ENCODE data around the gene CRPPA. TPM values are rescaled to one million over a fixed set of nuclear protein-coding genes. Genes with fewer than 3 reads are reported as not detected.

CRPPA gene
- polyA plus RNA-seq, 3 donors: 0.09 to 0.47 (median 0.36) TPM

GRCh38 chr7:16419126-16419525, 2.2 kb downstream of the CRPPA start:
- intact Hi-C loops (cut with micrococcal nuclease): no loop called here
- Mint-ChIP-seq H3K9me3 (peaks cover 0 to 4% (median 0%) of the 10 kb centered on the region in 7 donors), H3K36me3 (peaks cover 0 to 1% of the 10 kb centered on the region in 2 donors), H3K27ac (no peak overlapping the region), H3K27me3 (ENCODE audit: low read depth in 3 of 3) (peaks cover 37 to 62% (median 39%) of the 10 kb centered on the region in 3 donors), H3K4me1 (peaks cover 28% of the 10 kb centered on the region), H3K4me3 (peak overlapping the region in 1 of 2 donors; percentile 96)
- peaks cover 19 to 24% of the 10 kb centered on the region in 2 donors for H3K4me1 ChIP-seq (ENCODE audit: control insufficient read depth in 1 of 2, insufficient read depth in 2 of 2, low read length in 2 of 2)
- H3K79me2 ChIP-seq (ENCODE audit: insufficient read depth, low read length): no peaks in the 10 kb centered on the region
- H3K27me3 ChIP-seq (ENCODE audit: control insufficient read depth in 2 of 2, insufficient read depth in 2 of 2, low read length in 2 of 2): peaks cover 21 to 38% of the 10 kb centered on the region in 2 donors
- DNase-seq: no peak
- no peak overlapping the region for H3K27ac ChIP-seq (ENCODE audit: low read depth in 1 of 2, low read length in 2 of 2)
- no peaks in the 10 kb centered on the region for H3K36me3 ChIP-seq (replicated peaks in 1 of 2; ENCODE audit: control insufficient read depth in 1 of 2, insufficient read depth in 2 of 2, low read length in 2 of 2)
- no peak overlapping the region for H3K4me3 ChIP-seq (replicated peaks in 1 of 3; ENCODE audit: low read depth in 2 of 3, low read length in 3 of 3)
- H3K9ac ChIP-seq (ENCODE audit: insufficient read depth, low read length, poor library complexity, severe bottlenecking): no peak overlapping the region
- H2AFZ ChIP-seq (ENCODE audit: insufficient read depth, low read depth, low read length, poor library complexity, severe bottlenecking): no peak overlapping the region
- no peaks in the 10 kb centered on the region for H3K9me3 ChIP-seq (replicated peaks in 1 of 2; ENCODE audit: control insufficient read depth in 1 of 2, insufficient read depth in 1 of 2, low read length in 2 of 2)
- no CpG with 5 or more reads among the region's 1 CpG for WGBS (ENCODE audit: insufficient coverage)
- no peaks in the 10 kb centered on the region for H4K20me1 ChIP-seq (ENCODE audit: insufficient read depth, low read length)
- H3K4me2 ChIP-seq (replicated peaks; ENCODE audit: extremely low read depth, low read length, poor library complexity, severe bottlenecking): no peak overlapping the region
- TF ChIP-seq CTCF (IDR thresholded peaks at IDR 0.05): no peak

GRCh38 chr7:16417906-16418305, 3.4 kb downstream of the CRPPA start:
- WGBS (ENCODE audit: insufficient coverage): no CpG with 5 or more reads among the region's 1 CpG
- Histone ChIP-seq H2AFZ (ENCODE audit: insufficient read depth, low read depth, low read length, poor library complexity, severe bottlenecking) (no peak overlapping the region), H3K4me3 (replicated peaks in 1 of 3; ENCODE audit: low read depth in 2 of 3, low read length in 3 of 3) (no peak overlapping the region), H3K4me1 (ENCODE audit: control insufficient read depth in 1 of 2, insufficient read depth in 2 of 2, low read length in 2 of 2) (peaks cover 19 to 24% of the 10 kb centered on the region in 2 donors), H4K20me1 (ENCODE audit: insufficient read depth, low read length) (no peaks in the 10 kb centered on the region), H3K27ac (ENCODE audit: low read depth in 1 of 2, low read length in 2 of 2) (no peak overlapping the region), H3K9me3 (replicated peaks in 1 of 2; ENCODE audit: control insufficient read depth in 1 of 2, insufficient read depth in 1 of 2, low read length in 2 of 2) (no peaks in the 10 kb centered on the region), H3K79me2 (ENCODE audit: insufficient read depth, low read length) (no peaks in the 10 kb centered on the region), H3K9ac (ENCODE audit: insufficient read depth, low read length, poor library complexity, severe bottlenecking) (no peak overlapping the region), H3K36me3 (replicated peaks in 1 of 2; ENCODE audit: control insufficient read depth in 1 of 2, insufficient read depth in 2 of 2, low read length in 2 of 2) (no peaks in the 10 kb centered on the region), H3K4me2 (replicated peaks; ENCODE audit: extremely low read depth, low read length, poor library complexity, severe bottlenecking) (no peak overlapping the region), H3K27me3 (ENCODE audit: control insufficient read depth in 2 of 2, insufficient read depth in 2 of 2, low read length in 2 of 2) (peaks cover 26 to 50% of the 10 kb centered on the region in 2 donors)
- H3K4me1 Mint-ChIP-seq: peaks cover 28% of the 10 kb centered on the region
- TF ChIP-seq CTCF (IDR thresholded peaks at IDR 0.05): no peak
- peaks cover 0 to 1% of the 10 kb centered on the region in 2 donors for H3K36me3 Mint-ChIP-seq
- intact Hi-C loops (cut with micrococcal nuclease): no loop called here
- no peak overlapping the region for H3K4me3 Mint-ChIP-seq
- peak in 1 of 3 donors; percentile 8 for DNase-seq
- H3K9me3 Mint-ChIP-seq: peaks cover 0 to 4% (median 0%) of the 10 kb centered on the region in 7 donors
- H3K27me3 Mint-ChIP-seq (ENCODE audit: low read depth in 3 of 3): peaks cover 40 to 73% (median 46%) of the 10 kb centered on the region in 3 donors
- H3K27ac Mint-ChIP-seq: no peak overlapping the region
